Right atrium auricular region (tissue), 2 donors: ENCODE data around the gene CORO7. TPM values are rescaled to one million over a fixed set of nuclear protein-coding genes. Genes with fewer than 3 reads are reported as not detected.

Source experiments
- DNase-seq: peaks from one replicate; pipeline ENCODE4 v3.0.0-alpha.2; 2019; ENCODE audit warnings: low spot score
- H3K27ac ChIP-seq, 2 donors: fragments of 200-600 bp; sonication (generic); 1 replicate in 1 of 2; 2 replicates in 1 of 2; pipeline ENCODE4 v1.5.1; 2016 to 2019
- H3K27me3 ChIP-seq, 2 donors: fragments of 200-600 bp; sonication (generic); one replicate each; pipeline versions ENCODE4 v1.5.1 to v1.6.0; 2017 to 2019
- H3K36me3 ChIP-seq: fragments of 200-600 bp; sonication (generic); one replicate; pipeline ENCODE4 v1.5.1; 2016
- H3K4me1 ChIP-seq, 2 donors: fragments of 200-600 bp; sonication (generic); one replicate each; pipeline versions ENCODE4 v1.5.1 to v1.6.0; 2017 to 2019
- H3K4me3 ChIP-seq, 2 donors: fragments of 200-600 bp; sonication (generic); 1 replicate in 1 of 2; 2 replicates in 1 of 2; pipeline ENCODE4 v1.5.1; 2017 to 2019; ENCODE audit warnings: mild to moderate bottlenecking in 1 of 2, moderate library complexity in 1 of 2
- H3K9me3 ChIP-seq, 2 donors: fragments of 200-600 bp; sonication (generic); one replicate each; pipeline ENCODE4 v1.5.1; 2019
- total RNA-seq, 2 donors: library from RNA; depleted of rRNA; stranded (reverse); fragments of >200 nt; gene quantifications; one replicate each; pipeline ENCODE4 v1.1.0, GENCODE V29; 2016
- TF ChIP-seq, protein P1 (sequence below), 2 donors: fragments of 200-600 bp; sonication (generic); IDR thresholded peaks; one replicate each; pipeline ENCODE4 v1.5.1; 2019; ENCODE audit warnings: antibody characterized with exemption in 2 of 2

The CORO7 gene
- total RNA-seq, 2 donors from 2014 or later = 10.3 TPM

DNA sequence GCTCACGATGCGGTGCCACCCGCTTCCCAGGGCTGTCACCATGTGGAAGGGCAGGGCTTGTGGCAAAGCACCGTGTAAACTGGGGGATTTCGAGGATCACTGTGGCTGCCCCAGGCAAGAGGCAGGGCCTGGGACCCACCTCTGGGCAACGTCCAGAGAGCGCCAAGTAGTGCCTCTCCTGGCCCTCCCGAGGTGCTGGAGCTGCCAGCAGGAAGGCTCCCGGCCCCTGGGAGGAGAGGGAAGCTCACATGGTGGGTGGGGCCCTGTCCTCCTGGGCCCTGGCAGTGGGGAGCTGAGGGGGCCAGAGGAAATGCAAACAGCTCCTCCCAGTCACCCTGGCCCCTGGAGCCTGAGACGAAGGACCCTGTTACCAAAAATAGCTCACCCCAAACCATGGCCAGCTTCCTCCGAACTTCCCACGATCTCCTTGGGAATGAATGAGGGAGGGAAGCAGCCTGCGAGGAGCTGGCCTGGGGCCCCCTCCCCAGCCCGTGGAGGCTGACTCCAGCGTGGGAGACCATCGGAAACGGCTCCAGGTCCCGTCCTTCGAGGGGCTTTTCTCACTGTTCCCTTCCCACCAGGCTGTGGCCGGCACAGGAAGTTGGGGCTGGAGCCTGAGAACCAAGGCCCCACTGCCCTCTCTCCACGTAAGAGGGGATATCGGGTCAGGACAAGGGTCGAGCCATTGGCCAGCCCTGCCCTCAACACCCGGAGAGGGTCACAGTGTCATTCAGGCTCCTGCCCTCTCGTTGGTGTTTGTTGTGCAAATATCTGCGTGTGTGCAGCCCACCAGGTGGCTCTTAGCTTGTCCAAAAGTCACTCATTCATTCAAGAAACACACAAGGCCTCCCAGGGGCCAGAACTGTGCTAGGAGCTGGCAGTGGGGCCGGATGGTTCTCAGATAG, 27.1 kb downstream of the CORO7 start:
- no peaks in the 10 kb centered on the region for H3K36me3 ChIP-seq
- H3K27ac ChIP-seq = peak overlapping the region; percentile 59 to 72
- H3K9me3 ChIP-seq = no peaks in the 10 kb centered on the region
- no peak overlapping the region for H3K4me3 ChIP-seq
- no peaks in the 10 kb centered on the region for H3K27me3 ChIP-seq
- H3K4me1 ChIP-seq = peaks cover 0 to 53% of the 10 kb centered on the region in 2 donors
- TF ChIP-seq, protein P1, sequence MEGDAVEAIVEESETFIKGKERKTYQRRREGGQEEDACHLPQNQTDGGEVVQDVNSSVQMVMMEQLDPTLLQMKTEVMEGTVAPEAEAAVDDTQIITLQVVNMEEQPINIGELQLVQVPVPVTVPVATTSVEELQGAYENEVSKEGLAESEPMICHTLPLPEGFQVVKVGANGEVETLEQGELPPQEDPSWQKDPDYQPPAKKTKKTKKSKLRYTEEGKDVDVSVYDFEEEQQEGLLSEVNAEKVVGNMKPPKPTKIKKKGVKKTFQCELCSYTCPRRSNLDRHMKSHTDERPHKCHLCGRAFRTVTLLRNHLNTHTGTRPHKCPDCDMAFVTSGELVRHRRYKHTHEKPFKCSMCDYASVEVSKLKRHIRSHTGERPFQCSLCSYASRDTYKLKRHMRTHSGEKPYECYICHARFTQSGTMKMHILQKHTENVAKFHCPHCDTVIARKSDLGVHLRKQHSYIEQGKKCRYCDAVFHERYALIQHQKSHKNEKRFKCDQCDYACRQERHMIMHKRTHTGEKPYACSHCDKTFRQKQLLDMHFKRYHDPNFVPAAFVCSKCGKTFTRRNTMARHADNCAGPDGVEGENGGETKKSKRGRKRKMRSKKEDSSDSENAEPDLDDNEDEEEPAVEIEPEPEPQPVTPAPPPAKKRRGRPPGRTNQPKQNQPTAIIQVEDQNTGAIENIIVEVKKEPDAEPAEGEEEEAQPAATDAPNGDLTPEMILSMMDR (IDR thresholded peaks at IDR 0.05) = no peak
- DNase-seq = no peak

DNA sequence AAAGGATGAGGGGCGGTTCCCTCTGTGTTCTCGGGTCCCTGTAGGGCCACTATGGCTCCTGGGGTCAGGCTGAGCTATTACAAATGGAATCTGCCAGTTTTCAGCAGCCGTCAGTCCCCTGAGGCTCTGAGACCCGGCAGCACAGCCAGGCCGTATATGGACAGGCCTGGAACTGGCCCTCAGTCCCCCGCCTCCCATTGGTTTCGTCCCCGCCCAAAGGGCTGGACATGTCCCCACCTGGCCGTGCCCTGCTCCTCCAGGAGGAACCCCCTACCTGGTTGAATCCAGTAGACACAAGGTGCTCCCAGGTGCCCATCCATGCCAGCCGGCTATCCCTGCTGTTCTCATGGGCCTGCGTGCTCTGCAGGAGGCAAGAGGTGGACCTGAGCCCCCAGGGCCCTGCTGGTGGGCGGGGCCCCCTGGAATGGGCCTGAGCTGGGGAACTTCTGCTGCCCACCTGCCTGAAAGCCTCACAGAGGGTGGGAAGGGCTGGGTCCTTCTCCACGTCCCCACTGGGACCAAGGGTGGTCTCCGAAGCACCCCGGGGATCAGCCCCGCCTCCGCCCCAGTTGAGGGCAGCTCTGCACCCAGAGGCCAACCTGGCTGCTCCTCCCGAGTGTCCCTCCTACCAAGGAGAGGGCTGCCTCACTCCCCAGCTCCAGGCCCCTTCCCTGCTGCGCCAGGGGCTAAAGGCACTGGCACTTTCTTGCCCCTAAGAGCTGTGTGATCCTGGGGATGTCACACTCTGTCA, 27.9 kb downstream of the CORO7 start:
- Histone ChIP-seq H3K4me3 (no peak overlapping the region), H3K36me3 (no peaks in the 10 kb centered on the region), H3K4me1 (peaks cover 0 to 59% of the 10 kb centered on the region in 2 donors), H3K27me3 (no peaks in the 10 kb centered on the region), H3K9me3 (no peaks in the 10 kb centered on the region), H3K27ac (peak overlapping the region; percentile 59 to 72)
- TF ChIP-seq, protein P1 (IDR thresholded peaks at IDR 0.05) = no peak
- DNase-seq = no peak

DNA sequence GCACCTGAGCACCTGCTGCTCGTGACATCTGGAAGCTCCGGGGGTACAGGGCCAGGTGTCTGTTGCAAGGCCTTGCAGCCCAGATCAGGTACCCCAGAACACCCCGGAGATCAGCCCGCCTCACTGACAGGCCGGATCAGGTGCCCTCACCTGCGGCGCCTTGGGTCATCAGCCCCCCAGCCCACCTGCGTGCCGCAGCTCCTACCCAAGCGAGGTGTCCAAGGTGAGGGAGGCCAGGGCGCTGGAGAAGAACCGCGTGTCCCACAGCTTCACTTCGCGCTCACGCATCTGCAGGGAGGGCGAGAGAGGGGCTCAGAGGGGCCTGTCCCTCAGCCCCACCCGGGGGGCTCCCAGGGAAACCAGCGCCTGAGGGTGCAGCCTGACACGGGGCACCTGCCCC, 28.6 kb downstream of the CORO7 start:
- Histone ChIP-seq H3K36me3 (peaks cover 3% of the 10 kb centered on the region), H3K9me3 (no peaks in the 10 kb centered on the region), H3K4me3 (no peak overlapping the region), H3K27ac (peak overlapping the region; percentile 46 to 59), H3K4me1 (peaks cover 0 to 55% of the 10 kb centered on the region in 2 donors), H3K27me3 (no peaks in the 10 kb centered on the region)
- no peak for DNase-seq
- TF ChIP-seq, protein P1 (IDR thresholded peaks at IDR 0.05) = no peak

DNA sequence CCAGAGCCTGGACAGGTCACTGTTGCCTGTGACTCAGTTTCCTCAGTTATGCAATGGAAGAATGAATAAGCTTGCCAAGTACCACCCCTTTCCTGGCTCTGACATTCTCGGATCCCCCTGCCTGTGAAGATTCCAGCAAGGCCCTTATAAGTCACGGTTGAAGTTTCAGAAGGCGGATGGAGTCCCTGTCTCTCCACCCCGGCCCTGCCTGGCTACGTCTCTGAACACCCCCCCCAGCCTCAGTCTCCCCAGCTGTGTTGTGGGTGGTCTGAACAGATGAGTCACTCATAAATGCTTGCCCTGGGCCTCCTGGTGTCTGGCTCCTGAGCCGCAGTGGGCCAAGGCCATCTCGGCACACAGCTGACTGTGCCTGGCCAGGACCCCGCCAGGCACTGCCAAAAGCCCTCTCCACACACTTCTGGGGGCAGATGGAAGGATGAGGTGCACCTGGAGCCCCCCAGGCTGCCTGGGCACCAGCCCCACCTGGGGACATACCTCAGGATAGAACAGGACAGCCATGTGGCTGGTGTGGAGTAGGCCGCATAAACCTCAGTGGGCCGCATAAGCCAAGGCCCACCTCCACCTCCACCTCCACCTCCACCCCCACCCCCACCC, 29.3 kb downstream of the CORO7 start:
- no peaks in the 10 kb centered on the region for H3K9me3 ChIP-seq
- peak overlapping the region; percentile 46 to 59 for H3K27ac ChIP-seq
- peaks cover 0 to 49% of the 10 kb centered on the region in 2 donors for H3K4me1 ChIP-seq
- H3K27me3 ChIP-seq = no peaks in the 10 kb centered on the region
- DNase-seq = no peak
- peaks cover 10% of the 10 kb centered on the region for H3K36me3 ChIP-seq
- H3K4me3 ChIP-seq = no peak overlapping the region
- TF ChIP-seq, protein P1 (IDR thresholded peaks at IDR 0.05) = no peak

DNA sequence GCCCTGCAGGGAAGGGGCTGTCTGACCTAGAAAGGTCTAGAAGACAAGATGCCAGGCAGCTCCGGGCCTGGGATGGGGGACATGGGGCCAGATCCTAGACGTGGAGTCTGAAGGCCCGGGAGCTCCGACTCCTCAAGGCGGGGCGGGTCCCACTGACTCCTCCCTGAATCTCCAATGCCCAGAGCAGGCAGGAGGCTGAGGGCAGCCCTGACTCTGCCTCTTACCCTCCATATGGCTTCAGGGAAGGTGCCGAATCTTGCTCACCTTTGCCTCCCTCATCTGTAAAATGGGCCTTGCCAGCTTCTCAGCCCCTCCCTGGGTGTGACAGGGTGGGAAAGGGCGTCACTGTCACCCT, 30.0 kb downstream of the CORO7 start:
- H3K4me1 ChIP-seq = peaks cover 0 to 49% of the 10 kb centered on the region in 2 donors
- no peaks in the 10 kb centered on the region for H3K9me3 ChIP-seq
- H3K4me3 ChIP-seq = no peak overlapping the region
- H3K36me3 ChIP-seq = peaks cover 16% of the 10 kb centered on the region
- DNase-seq = no peak
- no peaks in the 10 kb centered on the region for H3K27me3 ChIP-seq
- TF ChIP-seq, protein P1 (IDR thresholded peaks at IDR 0.05) = no peak
- peak overlapping the region; percentile 25 to 46 for H3K27ac ChIP-seq
